SK-N-SH (cell line): ENCODE data around the gene CREB5. TPM values are rescaled to one million over a fixed set of nuclear protein-coding genes. Genes with fewer than 3 reads are reported as not detected.

Source experiments
- CTCF ChIA-PET: fragments of 300-600, 350-600 bp; formaldehyde crosslinking; extraction: SDS; loops from one replicate; lab custom pipeline; 2021; lab: Yijun Ruan, JAX
- POLR2A ChIA-PET: fragments of 350-600 bp; sonication (Branson Sonifier 250); formaldehyde crosslinking; extraction: SDS; loops from one replicate; lab custom pipeline; 2020; ENCODE audit warnings: antibody characterized with exemption, inconsistent platforms; lab: Yijun Ruan, JAX
- DNase-seq: peaks from one replicate; pipeline ENCODE4 v3.0.0; 2012
- H2AFZ ChIP-seq: fragments of 200-600 bp; sonication (generic); 2 replicates; pipeline ENCODE4 v1.8.1; 2016; ENCODE audit warnings: antibody characterized with exemption, mild to moderate bottlenecking, low read depth
- H3F3A ChIP-seq: fragments of 200-600 bp; sonication (generic); replicated peaks from 2 replicates; pipeline ENCODE3; 2016; ENCODE audit warnings: antibody characterized with exemption, mild to moderate bottlenecking; ENCODE audit not compliant: insufficient read depth
- H3K27ac ChIP-seq, 2 experiments: fragments of 200-500 bp in 1 of 2; fragments of 200-600 bp in 1 of 2; sonication (Bioruptor generic) in 1 of 2; sonication (generic), shearing (Covaris generic) in 1 of 2; 2 replicates each; pipeline versions ENCODE4 v1.5.1 to v1.6.1; 2014 to 2016; ENCODE audit warnings: low read depth in 2 of 2, inconsistent platforms in 1 of 2, low read length in 1 of 2, mild to moderate bottlenecking in 1 of 2, mixed read lengths in 1 of 2
- H3K27me3 ChIP-seq: fragments of 200-600 bp; sonication (generic), shearing (Covaris generic); 2 replicates; pipeline ENCODE4 v1.6.1; 2016; ENCODE audit warnings: mixed run types; ENCODE audit not compliant: insufficient read depth
- H3K36me3 ChIP-seq, 2 experiments: fragments of 200-500 bp in 1 of 2; fragments of 200-600 bp in 1 of 2; sonication (Bioruptor generic) in 1 of 2; sonication (generic) in 1 of 2; replicated peaks in 1 of 2; 2 replicates each; pipeline versions ENCODE3 to v1.5.1; 2014 to 2016; ENCODE audit warnings: low read length in 1 of 2, mild to moderate bottlenecking in 1 of 2; ENCODE audit not compliant: insufficient read depth in 2 of 2, control insufficient read depth in 1 of 2
- H3K4me1 ChIP-seq, 2 experiments: fragments of 200-500 bp in 1 of 2; fragments of 200-600 bp in 1 of 2; sonication (Bioruptor generic) in 1 of 2; sonication (generic), shearing (Covaris generic) in 1 of 2; 2 replicates each; pipeline versions ENCODE4 v1.5.1 to v1.6.1; 2014 to 2016; ENCODE audit warnings: low read depth in 1 of 2, low read length in 1 of 2, mixed run types in 1 of 2; ENCODE audit not compliant: insufficient read depth in 2 of 2, control insufficient read depth in 1 of 2
- H3K4me2 ChIP-seq: fragments of 200-600 bp; sonication (generic), shearing (Covaris generic); 2 replicates; pipeline ENCODE4 v1.6.1; 2017; ENCODE audit warnings: mixed run types
- H3K4me3 ChIP-seq, 2 experiments: fragments of 200-500 bp in 1 of 2; fragments of 200-600 bp in 1 of 2; sonication (Bioruptor generic) in 1 of 2; sonication (generic), shearing (Covaris generic) in 1 of 2; 2 replicates each; pipeline versions ENCODE4 v1.5.1 to v1.8.1; 2014 to 2016; ENCODE audit warnings: low read depth in 2 of 2, inconsistent platforms in 1 of 2, low read length in 1 of 2, mild to moderate bottlenecking in 1 of 2, mixed read lengths in 1 of 2, moderate library complexity in 1 of 2
- H3K79me2 ChIP-seq: fragments of 200-600 bp; sonication (generic); 2 replicates; pipeline ENCODE4 v1.8.1; 2017; ENCODE audit warnings: mild to moderate bottlenecking; ENCODE audit not compliant: insufficient read depth
- H3K9ac ChIP-seq: fragments of 200-600 bp; sonication (generic); 2 replicates; pipeline ENCODE4 v1.6.1; 2017; ENCODE audit warnings: mixed run types
- H3K9me2 ChIP-seq: fragments of 200-600 bp; sonication (generic); 2 replicates; pipeline ENCODE4 v1.6.1; 2017; ENCODE audit warnings: mixed run types
- H3K9me3 ChIP-seq: fragments of 200-600 bp; sonication (generic); 2 replicates; pipeline ENCODE4 v1.6.1; 2017; ENCODE audit warnings: mixed run types, mild to moderate bottlenecking, moderate library complexity
- H4K20me1 ChIP-seq: fragments of 200-600 bp; sonication (generic); 2 replicates; pipeline ENCODE4 v1.6.1; 2017; ENCODE audit warnings: mild to moderate bottlenecking, mixed run types; ENCODE audit not compliant: insufficient read depth
- ELF1 ChIP-seq: IDR thresholded peaks from 2 replicates; pipeline ENCODE4 v1.4.0; 2012
- FOSL2 ChIP-seq: IDR thresholded peaks from 2 replicates; pipeline ENCODE4 v1.4.0; 2012; ENCODE audit warnings: low read depth, mild to moderate bottlenecking, moderate library complexity, borderline replicate concordance
- FOXJ3 ChIP-seq: sonication (generic); formaldehyde crosslinking; IDR thresholded peaks from 2 replicates; pipeline ENCODE4 v1.5.1; 2020; ENCODE audit warnings: mild to moderate bottlenecking, missing genetic modification reagents
- GABPA ChIP-seq: IDR thresholded peaks from 2 replicates; pipeline ENCODE4 v1.4.0; 2012; ENCODE audit warnings: low read depth, mild to moderate bottlenecking
- JUND ChIP-seq: IDR thresholded peaks from 2 replicates; pipeline ENCODE4 v1.4.0; 2012
- MEF2A ChIP-seq: IDR thresholded peaks from 2 replicates; pipeline ENCODE4 v1.4.0; 2012; ENCODE audit warnings: low read depth, borderline replicate concordance
- NFIC ChIP-seq: IDR thresholded peaks from 2 replicates; pipeline ENCODE4 v1.4.0; 2012; ENCODE audit warnings: borderline replicate concordance
- NRF1 ChIP-seq: IDR thresholded peaks from 2 replicates; pipeline ENCODE4 v1.6.1; 2012; ENCODE audit warnings: low read depth, mild to moderate bottlenecking, low read length
- RAD21 ChIP-seq: IDR thresholded peaks from 2 replicates; pipeline ENCODE4 v1.6.1; 2012; ENCODE audit warnings: mild to moderate bottlenecking, low read length
- SMC3 ChIP-seq: IDR thresholded peaks from 2 replicates; pipeline ENCODE4 v1.6.1; 2012; ENCODE audit warnings: low read depth, low read length, improper control_type of control experiment
- TAF1 ChIP-seq: IDR thresholded peaks from 2 replicates; pipeline ENCODE4 v1.6.1; 2012; ENCODE audit warnings: low read depth, mild to moderate bottlenecking, low read length, moderate library complexity, borderline replicate concordance
- WGBS: methylation state at CpG from one replicate; pipeline ENCODE4 v1.1.6; 2017; ENCODE audit warnings: low lambda C conversion rate; 5-methylcytosine and 5-hydroxymethylcytosine counted together
- polyA plus RNA-seq, 3 experiments: library from polyadenylated mRNA; depleted of rRNA; stranded (reverse); fragments of >200 nt; gene quantifications; 2 replicates each; pipeline ENCODE4 v1.2.3, GENCODE V29; 2012
- TF ChIP-seq, protein P1 (sequence below): fragments of 150-350 bp; IDR thresholded peaks from 2 replicates; pipeline ENCODE4 v1.6.1; 2017; ENCODE audit warnings: antibody characterized with exemption, low read length, low read depth, borderline replicate concordance
- TF ChIP-seq, protein P2 (sequence below): IDR thresholded peaks from 2 replicates; pipeline ENCODE4 v1.4.0; 2012; ENCODE audit warnings: low read depth, borderline replicate concordance
- TF ChIP-seq, protein P3 (sequence below): fragments of 200-600 bp; sonication (generic); IDR thresholded peaks from 2 replicates; pipeline ENCODE4 v1.6.1; 2017; ENCODE audit warnings: antibody characterized with exemption, mild to moderate bottlenecking, moderate library complexity
- TF ChIP-seq, protein P4 (sequence below): fragments of 150-350 bp; IDR thresholded peaks from 2 replicates; pipeline ENCODE4 v1.6.1; 2016; ENCODE audit warnings: mild to moderate bottlenecking, low read depth, low read length

Gene CREB5
- polyA plus RNA-seq, 1 of the 3 experiments (the other 2 are of a cell fraction) = 19.3 TPM

DNA sequence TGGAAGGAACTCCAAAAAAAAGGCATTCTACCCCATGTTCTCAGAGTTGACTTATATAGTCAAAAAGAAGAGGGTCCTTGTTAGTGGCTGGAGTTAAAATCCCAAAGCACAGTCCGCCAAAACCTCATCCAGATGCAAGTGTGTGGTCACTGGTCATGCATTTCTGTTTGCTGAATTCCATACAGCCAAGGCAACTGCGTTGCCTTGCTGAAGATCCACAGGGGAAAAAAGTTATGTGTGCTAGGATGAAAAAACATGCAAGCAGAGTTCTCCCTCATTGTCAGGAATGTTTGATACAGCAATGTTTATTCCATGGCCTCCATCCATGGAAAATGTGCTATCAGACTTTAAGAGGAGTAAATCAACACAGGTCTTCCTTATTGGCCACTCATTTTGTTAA is 213.1 kb downstream of the CREB5 start (continued):
- TF ChIP-seq, protein P1, sequence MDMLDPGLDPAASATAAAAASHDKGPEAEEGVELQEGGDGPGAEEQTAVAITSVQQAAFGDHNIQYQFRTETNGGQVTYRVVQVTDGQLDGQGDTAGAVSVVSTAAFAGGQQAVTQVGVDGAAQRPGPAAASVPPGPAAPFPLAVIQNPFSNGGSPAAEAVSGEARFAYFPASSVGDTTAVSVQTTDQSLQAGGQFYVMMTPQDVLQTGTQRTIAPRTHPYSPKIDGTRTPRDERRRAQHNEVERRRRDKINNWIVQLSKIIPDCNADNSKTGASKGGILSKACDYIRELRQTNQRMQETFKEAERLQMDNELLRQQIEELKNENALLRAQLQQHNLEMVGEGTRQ = no peak
- TF ChIP-seq, all 33 proteins: peak for 0

DNA sequence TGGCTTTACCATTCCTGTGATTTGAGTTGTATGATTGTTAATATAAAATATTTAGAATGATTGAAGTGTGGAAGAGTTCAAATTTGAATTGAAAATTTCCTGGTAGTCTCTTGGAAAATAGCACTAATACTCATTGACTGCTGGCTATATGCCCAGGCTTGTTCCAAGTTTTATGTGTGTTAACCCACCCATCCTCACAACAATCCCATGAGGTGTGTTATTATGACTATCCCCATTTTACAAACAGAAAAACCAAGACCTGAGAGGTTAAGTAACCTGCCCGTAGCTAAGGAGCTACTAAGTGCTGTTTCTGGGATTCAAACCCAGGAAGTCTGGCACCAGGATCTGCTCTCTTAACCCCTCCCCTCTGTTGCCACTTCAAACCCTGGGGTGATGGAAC is 213.9 kb downstream of the CREB5 start:
- no peaks in the 10 kb centered on the region for H3K27me3 ChIP-seq
- H3K9ac ChIP-seq = no peak overlapping the region
- peaks cover 3 to 8% of the 10 kb centered on the region in 2 experiments; a peak in 2 of 4 replicates for H3K4me1 ChIP-seq
- ChIA-PET POLR2A (no interaction called here), CTCF (interaction anchor here (0.6 to 9.3 kb wide), 44 partner anchors 9 to 327 kb away, joined by 3 to 68 read pairs (median 5); no protein-coding TSS in a partner anchor)
- DNase-seq = no peak
- TF ChIP-seq GABPA (no peak), NRF1 (no peak), NFIC (no peak), ELF1 (no peak)
- TF ChIP-seq, protein P2, sequence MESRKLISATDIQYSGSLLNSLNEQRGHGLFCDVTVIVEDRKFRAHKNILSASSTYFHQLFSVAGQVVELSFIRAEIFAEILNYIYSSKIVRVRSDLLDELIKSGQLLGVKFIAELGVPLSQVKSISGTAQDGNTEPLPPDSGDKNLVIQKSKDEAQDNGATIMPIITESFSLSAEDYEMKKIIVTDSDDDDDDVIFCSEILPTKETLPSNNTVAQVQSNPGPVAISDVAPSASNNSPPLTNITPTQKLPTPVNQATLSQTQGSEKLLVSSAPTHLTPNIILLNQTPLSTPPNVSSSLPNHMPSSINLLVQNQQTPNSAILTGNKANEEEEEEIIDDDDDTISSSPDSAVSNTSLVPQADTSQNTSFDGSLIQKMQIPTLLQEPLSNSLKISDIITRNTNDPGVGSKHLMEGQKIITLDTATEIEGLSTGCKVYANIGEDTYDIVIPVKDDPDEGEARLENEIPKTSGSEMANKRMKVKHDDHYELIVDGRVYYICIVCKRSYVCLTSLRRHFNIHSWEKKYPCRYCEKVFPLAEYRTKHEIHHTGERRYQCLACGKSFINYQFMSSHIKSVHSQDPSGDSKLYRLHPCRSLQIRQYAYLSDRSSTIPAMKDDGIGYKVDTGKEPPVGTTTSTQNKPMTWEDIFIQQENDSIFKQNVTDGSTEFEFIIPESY = no peak
- TF ChIP-seq, protein P3, sequence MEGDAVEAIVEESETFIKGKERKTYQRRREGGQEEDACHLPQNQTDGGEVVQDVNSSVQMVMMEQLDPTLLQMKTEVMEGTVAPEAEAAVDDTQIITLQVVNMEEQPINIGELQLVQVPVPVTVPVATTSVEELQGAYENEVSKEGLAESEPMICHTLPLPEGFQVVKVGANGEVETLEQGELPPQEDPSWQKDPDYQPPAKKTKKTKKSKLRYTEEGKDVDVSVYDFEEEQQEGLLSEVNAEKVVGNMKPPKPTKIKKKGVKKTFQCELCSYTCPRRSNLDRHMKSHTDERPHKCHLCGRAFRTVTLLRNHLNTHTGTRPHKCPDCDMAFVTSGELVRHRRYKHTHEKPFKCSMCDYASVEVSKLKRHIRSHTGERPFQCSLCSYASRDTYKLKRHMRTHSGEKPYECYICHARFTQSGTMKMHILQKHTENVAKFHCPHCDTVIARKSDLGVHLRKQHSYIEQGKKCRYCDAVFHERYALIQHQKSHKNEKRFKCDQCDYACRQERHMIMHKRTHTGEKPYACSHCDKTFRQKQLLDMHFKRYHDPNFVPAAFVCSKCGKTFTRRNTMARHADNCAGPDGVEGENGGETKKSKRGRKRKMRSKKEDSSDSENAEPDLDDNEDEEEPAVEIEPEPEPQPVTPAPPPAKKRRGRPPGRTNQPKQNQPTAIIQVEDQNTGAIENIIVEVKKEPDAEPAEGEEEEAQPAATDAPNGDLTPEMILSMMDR = no peak
- no peaks in the 10 kb centered on the region for H3F3A ChIP-seq
- H2AFZ ChIP-seq = no peak overlapping the region
- H3K9me2 ChIP-seq = no peaks in the 10 kb centered on the region
- H3K36me3 ChIP-seq = no peaks in the 10 kb centered on the region
- H3K79me2 ChIP-seq = no peaks in the 10 kb centered on the region
- no peaks in the 10 kb centered on the region for H4K20me1 ChIP-seq
- H3K27ac ChIP-seq = no peak overlapping the region
- 59% methylated on average over 1 of the region's 1 CpG for WGBS
- H3K4me3 ChIP-seq = no peak overlapping the region
- no peaks in the 10 kb centered on the region for H3K9me3 ChIP-seq
- H3K4me2 ChIP-seq = no peak overlapping the region

DNA sequence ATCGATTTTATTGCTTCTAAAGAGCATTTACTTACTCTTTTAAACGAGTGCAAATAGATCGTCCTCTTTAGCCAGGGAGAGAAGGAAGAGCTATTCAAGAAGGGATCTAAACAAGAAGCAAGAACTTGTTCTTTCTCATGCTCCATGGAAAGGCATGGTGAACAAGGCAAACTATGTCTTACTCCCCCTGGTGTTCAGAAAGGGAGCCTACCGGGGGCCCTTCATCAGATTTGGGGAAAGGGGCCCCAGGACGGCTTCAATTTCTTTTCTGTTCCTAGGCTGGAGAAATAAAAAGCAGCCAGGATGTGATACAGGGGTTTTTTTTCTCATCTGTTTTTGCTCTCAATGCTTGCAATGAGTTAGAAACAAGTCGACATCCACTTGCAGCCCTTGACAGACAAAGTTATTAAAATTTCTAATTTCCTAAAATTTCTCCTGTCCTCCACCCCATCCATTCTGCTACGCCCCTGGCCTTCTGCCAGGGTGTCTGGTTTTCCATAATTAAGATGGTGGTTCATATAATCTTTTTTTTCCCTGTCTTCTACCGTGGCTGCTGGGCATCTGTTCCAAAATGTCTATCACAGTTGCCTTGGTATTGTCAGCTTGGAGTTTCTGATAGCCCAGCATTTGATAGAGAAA is 214.4 kb downstream of the CREB5 start:
- Histone ChIP-seq H3K27ac (no peak overlapping the region), H3K79me2 (no peaks in the 10 kb centered on the region), H3K4me3 (no peak overlapping the region), H3K4me2 (no peak overlapping the region), H3K9me2 (no peaks in the 10 kb centered on the region), H4K20me1 (no peaks in the 10 kb centered on the region), H3F3A (no peaks in the 10 kb centered on the region), H3K4me1 (peaks cover 3 to 8% of the 10 kb centered on the region in 2 experiments; a peak in 2 of 4 replicates), H3K36me3 (no peaks in the 10 kb centered on the region), H2AFZ (no peak overlapping the region)
- peak; percentile 60 for DNase-seq
- TF ChIP-seq, protein P4, sequence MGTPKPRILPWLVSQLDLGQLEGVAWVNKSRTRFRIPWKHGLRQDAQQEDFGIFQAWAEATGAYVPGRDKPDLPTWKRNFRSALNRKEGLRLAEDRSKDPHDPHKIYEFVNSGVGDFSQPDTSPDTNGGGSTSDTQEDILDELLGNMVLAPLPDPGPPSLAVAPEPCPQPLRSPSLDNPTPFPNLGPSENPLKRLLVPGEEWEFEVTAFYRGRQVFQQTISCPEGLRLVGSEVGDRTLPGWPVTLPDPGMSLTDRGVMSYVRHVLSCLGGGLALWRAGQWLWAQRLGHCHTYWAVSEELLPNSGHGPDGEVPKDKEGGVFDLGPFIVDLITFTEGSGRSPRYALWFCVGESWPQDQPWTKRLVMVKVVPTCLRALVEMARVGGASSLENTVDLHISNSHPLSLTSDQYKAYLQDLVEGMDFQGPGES = no peak
- TF ChIP-seq RAD21 = peak; percentile 76
- TF ChIP-seq TAF1 = no peak
- no peak for TF ChIP-seq MEF2A
- TF ChIP-seq FOSL2 = no peak
- TF ChIP-seq SMC3 = peak; percentile 74
- TF ChIP-seq, protein P3 = peak; percentile 86
- no peak for TF ChIP-seq FOXJ3
- TF ChIP-seq NFIC = no peak
- TF ChIP-seq JUND = no peak
- TF ChIP-seq, all 33 proteins: peak for 3
- Histone ChIP-seq H3K9ac (no peak overlapping the region), H3K9me3 (no peaks in the 10 kb centered on the region), H3K27me3 (no peaks in the 10 kb centered on the region)
- CTCF ChIA-PET = interaction anchor here (0.6 to 9.3 kb wide), 55 partner anchors 9 to 335 kb away, joined by 3 to 68 read pairs (median 5); partner anchors contain the start of gene CREB5
- POLR2A ChIA-PET = no interaction called here
- WGBS = 18% methylated on average over 8 of the region's 8 CpGs
